HG03280 (cell line): Measurements from ENCODE around the gene SPAG7.
A peak's percentile ranks its signal among the peaks of the same experiment; 100 is the strongest.

Experiments used
- ATAC-seq: cut with Tn5 transposase; IDR thresholded peaks from one replicate; pipeline ENCODE4 v1.9.1; 2021; ENCODE audit warnings: mild to moderate bottlenecking, moderate library complexity; ENCODE audit not compliant: unreplicated experiment

SPAG7 gene

DNA sequence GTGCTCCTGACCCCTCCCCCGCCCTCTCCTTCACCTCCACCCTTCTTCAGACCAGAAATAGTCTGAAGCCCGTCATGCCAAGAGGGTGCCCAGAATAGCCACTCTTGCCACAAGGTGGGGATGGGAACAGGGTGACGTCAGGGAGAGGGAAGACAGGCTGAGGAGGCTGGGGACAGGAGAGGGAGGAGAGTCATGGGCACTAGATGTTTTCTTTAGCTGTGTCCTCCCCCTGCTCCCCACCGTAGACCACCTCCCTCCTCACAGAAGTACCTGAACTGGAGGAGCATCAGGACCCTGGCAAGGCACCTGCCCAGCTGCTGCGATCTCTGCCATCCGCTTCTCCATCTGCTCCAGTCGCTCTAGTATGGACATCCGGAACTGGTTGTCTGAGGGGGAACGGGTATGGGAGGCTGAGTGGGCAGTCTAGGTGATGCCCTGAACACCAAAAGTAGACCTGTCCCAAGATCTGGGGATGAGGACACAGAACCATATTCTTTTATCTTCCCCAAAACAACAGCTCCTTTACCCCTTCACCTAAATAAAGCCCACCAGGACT lies 6.6 kb upstream of the SPAG7 start:
- no peak for ATAC-seq

DNA sequence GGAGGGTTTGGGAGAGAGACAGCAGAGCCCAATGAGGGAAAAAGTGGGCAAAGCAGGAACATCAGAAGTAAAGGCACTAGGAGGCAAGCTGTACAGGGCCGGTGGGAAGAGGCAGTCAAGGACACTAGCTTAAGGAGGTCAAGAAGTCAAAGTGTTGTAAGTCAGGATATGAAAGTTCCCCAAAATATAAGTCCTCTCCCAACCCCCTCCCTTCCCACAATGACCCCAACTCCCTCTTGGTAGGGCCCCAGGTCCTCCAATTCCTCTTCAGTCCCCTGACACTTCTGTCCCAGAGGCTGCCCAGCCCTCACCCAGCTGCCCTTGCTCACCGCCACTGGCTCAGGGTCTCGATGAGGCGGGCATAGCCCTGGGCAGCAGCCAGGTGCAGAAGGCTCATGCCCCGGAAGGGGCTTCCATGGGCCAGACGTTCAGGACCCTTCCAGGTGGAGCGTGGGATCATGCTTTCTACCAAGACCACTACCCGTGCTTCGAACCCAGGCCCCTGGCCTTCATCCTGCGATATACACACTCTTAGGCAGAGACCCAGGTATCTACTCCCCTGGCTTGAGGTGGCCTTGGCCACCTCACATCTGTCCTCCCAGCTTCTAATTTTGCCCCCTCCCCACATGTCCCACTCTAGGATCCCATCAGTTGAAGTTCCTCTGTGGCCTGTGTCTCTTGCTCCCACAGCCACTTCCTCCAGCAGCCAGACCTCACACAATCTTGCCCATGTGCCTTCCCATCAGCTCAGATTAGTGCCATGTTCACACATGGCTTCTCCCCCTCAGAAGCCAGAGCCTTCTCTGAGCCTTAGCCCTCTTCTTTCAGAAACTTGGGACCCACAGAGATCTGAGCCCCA lies 5.9 kb upstream of the SPAG7 start:
- no peak for ATAC-seq

DNA sequence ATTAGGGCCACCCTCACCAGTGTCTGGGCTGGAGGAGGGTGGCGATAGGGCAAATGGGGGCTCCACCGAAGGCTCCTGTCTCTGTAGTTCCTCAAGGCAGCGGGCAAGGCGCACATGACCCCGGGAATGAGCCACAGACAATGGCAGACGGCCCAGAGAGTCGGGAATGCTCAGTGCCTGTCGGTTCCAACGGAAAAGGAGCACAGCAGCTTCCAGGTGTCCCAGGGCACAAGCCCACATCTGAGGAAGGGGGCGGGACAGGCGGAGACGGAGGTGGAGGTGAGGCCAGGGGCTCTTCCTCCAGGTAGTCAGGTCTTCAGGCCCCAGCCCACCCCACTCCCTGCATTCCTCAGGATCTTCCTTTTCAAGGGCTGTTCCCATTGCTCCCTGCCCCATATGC lies 5.1 kb upstream of the SPAG7 start:
- no peak for ATAC-seq

DNA sequence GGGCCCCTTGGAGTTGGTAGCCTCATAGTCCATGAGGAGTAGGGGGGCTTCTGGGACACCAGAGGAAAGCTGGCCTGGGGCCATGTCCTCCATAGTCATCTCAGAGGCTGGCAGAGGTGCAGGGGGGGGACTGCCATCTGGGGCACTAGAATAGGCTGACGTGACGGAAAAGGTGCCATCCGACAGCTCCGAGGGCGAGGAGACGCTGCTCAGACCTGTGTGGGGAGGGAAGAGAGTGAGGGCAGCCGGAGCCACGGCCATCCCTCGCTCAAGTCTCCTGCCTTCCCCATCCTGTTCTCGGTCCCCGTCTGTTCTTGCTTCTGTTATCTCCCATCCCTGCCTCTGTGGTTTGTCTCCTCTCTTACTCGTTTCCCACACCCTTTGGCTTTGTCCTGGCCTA lies 4.7 kb upstream of the SPAG7 start:
- no peak for ATAC-seq

DNA sequence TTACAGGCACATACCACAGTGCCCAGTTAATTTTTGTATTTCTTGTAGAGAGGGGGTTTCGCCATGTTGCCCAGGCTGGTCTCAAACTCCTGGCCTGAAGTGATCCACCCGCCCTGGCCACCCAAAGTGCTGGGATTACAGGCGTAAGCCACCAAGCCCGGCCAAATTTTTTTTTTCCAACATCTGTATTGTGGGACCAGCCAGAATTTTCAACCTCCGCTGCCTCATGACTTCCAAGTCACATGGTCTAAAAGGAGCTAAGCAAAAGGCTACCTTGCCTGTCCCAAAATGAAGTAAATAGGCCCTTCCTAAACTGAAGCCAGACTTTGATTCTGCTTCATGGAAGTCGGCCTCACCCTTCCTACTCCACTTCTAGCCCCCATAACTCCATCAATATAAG lies 4.2 kb upstream of the SPAG7 start:
- ATAC-seq = no peak

DNA sequence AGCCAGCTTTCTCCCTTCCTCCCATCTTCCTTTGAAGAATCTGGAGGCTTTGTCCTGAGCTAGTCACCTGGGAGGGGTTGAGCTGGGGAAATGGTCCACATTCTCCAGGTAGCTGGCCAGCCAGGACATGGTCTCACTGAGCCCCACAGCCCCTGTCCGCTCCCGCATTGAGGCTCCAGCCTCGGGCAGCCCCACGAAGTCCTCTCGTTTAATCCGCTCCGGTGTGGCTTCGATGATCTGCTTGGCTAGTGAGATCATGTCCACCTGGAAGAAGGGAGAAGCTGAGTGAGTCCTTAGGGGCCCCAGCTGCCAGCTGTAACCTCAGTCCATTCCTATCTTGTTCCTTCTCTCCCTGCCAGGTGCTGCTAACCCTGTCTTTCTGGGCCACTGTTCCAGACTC lies 2.7 kb upstream of the SPAG7 start:
- ATAC-seq = no peak

DNA sequence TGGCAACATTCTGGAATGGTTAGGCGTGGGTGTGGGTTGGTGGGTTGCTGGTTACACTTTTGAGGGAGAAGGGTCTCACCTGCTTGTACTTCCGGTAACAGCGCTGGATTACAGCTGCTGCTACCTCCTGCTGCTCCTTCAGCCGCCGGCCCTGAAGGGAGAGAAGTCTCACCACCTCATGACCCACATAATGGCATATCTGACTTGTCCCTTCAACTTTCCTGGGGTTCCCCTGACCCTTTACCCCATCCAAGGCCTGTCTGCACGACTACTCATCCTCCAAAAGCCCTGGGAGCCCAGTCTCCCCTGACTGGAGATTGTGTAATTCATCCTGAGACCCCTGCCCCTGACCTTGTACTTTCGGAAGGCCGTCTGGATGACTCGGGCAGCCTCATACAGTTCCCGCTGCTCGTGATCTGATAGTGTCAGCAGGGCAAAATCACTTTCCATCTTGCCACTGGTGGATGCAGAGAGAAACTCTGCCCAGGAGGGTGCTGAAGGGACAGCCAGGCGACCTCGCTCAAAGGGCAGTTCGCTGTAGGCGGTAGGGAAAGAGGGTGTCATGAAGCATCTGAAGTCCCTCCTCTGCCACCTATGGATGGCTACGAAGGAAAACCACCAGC lies 2.0 kb upstream of the SPAG7 start:
- no peak for ATAC-seq

DNA sequence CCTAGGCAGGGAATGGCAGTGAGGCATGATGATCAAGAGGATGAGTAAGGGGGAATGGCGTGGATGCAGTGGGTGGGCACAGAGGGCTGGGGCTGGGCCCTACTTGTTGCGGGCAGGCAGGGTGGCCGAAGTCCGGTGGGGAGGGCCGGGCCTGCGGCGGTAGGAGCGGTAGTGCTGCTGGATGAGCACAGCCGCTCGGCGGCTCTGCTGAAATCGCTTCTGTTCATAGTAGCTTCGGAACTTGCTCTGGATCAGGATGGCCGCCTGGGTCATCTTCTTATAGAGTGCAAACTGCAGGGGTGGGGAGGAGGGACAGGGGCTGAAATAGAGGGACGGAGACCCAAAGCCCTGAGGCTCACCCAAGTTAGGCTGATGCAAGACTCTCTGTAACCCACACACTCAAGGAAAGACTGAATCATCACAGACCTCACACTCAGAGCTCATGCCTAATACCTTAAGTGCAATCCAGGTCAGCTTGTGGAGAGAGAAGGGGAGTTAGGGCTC lies 1.5 kb upstream of the SPAG7 start:
- no peak for ATAC-seq

DNA sequence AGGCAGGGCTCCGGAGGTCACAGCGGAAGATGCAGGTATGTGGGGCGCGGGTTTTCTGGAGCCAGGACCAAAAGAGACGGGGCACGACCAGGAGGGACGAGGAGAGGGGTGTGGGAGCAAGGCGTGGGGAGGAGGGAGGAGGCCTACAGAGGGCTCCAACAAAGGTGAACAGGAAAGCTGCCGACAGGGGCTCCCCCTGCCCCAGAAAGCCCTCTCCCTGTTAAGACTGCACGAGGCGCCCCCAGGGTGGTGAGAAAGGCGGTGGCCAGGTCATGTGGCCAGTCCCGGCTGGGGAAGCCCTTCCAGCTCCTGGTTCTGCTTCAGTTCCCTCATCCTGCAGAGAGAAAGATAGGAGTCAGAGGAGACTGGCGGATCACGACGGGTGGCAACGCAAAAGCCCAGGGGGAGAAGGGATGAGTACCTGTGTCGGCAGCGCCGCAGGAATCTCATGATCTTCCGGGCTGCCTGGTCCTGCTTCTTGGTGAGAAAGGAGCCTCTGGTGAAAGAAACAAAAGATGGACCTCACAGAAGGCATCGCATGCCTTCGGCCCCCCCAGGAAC lies 949 bp upstream of the SPAG7 start:
- no peak for ATAC-seq

DNA sequence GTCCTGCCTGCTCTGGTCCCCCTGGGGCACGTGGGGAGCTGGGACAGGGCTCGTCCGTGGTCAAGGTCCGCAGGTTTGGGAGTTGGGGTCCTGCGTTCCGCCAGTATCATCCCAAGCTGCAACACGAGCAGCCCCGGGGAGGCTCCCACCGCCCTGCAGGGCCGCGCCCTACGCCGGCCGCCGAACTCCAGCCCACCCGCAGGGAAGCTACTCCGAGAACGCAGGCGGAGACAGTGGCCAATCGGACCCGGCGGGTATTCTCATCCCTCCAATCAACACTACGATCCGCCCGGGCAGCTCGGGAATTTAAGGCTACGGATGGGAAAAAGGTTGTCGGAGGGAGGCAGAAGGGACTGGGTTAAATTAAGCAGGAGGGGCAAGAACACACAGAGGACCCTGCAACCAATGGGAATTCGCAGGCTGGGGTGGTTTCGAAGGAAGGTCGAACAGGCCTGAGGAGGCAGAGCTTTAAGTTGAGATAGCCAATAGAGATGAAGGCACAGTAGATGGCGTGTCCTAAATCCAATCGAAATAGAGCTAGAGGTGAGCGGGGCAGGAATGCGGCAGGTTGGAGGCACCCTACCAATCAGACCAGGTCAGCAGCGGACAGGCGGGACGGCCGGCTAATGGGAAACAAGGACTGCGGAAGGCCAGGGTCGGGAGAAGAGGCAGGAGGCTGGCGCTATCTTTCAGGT lies 626 bp downstream of the SPAG7 start:
- ATAC-seq = peak; percentile 77

DNA sequence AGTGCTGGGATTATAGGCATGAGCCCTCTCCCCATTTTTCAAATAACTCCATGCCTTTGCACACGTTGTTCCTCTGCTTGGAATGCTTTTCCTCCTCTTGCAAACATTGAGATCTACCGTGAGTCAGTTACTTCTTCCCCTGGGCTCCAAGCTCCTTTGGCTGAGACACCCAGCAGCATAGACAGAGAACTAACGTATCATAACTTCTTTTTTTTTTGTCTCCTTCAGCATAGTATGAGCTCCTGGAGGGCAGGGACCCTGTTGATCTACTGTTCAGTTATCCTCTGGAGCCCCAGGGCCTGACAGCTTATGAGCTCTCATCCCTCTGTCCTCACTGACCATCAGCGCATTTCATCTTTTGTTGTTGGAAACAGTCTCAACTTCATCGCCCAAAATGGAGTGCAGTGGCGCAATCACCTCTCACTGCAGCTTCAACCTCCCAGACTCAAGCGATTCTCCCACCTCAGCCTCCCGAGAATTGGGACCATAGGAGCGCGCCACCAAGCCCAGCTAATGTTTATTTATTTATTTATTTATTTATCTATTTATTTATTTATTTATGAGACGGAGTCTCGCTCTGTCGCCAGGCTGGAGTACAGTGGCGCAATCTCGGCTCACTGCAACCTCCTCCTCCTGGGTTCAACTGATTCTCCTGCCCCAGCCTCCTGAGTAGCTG lies 2.2 kb downstream of the SPAG7 start:
- ATAC-seq = no peak

DNA sequence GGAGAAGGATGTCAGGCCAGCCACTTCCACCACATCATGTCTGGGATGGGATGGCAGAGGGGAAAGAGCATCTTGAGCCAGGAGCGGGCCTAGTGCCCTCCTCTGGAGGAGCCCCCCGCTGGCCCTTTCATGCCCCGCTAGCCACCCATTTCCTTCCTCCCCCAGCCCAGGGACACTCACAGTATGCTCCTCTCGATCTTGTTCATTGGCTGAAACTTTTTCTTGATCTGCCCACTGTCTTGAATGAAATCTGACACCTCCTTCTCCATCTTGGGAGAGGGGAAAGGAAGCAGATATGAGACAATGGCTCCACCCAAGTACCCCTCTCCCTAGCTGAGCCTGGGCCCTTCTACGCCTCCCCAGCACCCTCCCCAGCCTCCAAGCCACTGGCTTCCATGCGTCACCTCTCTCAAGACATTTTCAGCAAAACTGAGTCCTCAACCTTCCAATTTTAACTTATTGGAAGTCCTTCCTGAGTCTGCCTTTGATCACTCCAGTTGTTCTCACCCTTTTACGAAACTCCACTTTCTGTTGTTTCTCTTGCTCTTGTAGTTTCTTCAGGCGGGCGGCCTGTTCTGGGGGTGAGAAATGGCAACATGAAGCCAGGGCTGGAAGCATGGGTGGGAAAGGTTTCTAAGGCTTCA lies 7.2 kb downstream of the SPAG7 start:
- no peak for ATAC-seq

DNA sequence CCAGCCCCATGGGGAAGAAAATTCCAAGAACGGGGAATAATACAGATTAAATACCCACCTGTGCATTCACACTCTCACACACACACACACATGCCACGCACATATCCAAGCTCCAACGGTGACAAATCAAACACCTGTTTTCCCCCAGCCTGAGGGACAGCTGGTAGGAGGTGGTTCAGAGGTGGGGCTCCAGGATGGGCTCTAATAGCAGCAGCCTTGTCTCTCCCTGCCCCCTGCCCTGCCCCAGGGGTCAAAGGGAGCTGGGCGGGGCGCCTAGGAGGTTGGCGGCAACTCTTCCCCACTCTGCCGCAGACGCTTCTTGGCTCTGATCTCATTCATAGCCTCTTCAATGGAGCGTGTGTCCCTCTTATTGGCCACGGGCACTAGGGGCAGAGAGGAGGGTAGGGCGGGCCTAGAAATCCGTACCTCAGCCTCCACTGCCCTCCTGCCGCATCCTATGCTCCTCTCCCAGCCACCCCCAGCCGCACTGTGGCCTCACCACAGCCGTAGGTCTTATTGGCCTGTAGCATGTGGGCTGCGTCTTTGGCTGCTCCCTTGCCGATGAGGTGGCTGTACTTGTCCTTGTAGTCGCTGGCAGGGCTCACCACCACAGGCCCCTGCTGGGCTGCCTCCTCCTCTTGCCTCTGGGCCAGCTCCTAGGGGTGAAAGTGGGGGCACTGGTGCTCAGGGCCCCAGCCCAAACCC lies 8.2 kb downstream of the SPAG7 start:
- ATAC-seq = no peak

DNA sequence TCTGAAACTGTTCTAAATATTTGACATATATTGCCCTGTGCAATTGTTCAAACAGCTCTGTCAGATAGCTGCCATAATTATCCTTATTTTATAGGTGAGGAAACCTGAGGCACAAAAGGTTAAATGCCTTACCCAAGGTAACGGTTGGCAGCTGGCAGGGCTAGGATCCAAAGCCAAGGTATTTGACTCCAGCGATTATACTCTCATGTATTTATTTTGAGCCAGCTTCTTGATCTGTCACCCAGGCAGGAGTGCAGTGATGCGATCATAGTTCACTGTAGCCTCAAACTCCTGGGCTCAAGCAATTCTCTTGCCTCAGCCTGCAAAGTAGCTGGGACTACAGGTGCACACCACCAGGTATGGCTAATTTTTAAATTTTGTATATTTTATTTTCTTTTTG lies 9.5 kb downstream of the SPAG7 start:
- no peak for ATAC-seq

DNA sequence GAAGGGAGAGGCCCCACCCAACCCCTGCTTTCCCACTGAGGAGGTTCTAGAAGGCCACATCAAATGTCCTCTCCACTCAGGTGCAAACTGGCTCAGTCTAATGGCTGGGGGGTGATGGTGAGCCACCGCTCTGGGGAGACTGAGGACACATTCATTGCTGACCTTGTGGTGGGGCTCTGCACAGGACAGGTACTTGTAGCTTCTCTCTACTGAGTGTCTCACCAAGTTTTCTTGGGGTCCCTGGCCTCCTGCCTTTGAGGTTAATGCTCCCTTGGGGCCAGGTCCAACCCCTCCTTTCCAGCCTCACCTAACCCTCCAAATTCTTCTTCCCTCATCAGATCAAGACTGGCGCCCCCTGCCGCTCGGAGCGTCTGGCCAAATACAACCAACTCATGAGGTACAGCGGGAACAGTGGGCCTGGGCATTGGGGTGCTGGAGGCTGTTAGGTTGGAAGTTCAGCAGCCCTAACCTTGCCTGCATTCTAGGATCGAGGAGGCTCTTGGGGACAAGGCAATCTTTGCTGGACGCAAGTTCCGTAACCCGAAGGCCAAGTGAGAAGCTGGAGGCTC lies 11.0 kb downstream of the SPAG7 start:
- ATAC-seq = no peak

DNA sequence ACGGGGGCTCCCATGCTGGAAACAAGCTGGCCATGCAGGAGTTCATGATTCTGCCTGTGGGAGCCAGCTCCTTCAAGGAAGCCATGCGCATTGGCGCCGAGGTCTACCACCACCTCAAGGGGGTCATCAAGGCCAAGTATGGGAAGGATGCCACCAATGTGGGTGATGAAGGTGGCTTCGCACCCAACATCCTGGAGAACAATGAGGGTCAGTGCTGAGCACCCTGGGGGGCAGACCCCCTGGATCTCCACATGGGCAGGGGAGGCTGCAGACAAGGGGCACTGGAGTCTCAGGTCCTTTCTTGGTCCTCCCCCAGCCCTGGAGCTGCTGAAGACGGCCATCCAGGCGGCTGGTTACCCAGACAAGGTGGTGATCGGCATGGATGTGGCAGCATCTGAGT lies 12.5 kb downstream of the SPAG7 start:
- no peak for ATAC-seq

DNA sequence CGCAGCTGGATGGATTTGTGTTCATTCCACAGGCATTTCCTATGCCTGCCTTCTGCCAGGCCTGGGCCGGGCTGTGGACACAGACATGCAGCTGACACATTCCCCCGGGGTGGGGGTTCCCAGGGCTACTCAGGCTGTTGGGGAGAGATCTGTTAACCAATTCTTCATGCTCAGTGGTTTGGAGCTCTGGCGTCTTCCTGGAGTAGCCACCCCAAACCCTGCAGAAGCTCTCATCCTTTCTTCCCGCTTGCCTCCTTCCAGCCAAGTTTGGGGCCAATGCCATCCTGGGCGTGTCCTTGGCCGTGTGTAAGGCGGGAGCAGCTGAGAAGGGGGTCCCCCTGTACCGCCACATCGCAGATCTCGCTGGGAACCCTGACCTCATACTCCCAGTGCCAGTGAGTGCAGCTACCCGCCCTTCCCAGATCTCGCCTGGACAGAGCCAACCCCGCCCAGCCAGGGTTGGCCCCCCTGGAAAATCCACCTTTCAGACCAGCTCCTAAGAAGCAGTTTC lies 14.1 kb downstream of the SPAG7 start:
- ATAC-seq = no peak

DNA sequence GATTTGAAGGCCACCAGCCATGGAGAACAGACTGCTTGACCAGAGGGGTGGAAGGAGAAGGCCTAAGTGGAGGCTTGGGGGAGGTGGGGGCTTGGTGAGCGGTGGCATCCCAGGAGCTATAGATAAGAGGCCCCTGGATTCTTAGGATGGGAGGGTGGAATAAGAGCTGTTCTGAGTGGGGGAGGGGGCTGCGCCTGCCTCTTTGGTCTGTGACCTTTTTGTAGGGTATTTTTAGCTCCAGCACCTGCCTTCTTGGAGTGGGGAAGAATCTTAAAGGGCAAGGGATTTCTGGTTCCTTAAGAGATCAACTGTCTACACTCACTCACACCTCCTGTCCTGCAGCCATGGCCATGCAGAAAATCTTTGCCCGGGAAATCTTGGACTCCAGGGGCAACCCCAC lies 16.1 kb downstream of the SPAG7 start:
- no peak for ATAC-seq

DNA sequence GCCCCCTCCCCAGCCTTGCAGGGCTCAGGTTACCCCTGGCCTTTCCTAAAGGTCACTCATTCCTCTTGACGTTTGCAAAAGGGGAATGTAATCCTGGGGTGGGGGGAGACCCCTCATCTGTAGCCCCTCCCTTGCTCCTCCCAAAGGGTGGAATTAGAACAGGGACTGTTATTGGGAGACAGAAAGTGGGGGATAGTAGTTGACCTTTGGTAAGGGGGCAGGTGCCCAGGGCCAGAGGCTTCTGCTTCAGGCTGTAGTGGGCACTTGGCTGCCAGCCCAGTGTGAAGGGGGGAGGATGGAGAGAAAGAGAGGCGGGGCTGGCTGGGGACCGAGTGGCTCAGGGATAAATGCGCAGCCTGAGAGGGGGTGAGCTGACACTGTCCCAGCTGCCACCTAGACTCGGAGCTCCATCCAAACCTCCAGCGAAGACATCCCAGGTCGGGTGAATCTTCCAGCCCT lies 16.8 kb downstream of the SPAG7 start, which contains the start of gene ENO3:
Gene ENO3, plus strand, starts transcription at position 374 of the 459 bp plus-strand sequence. CDS start 711 bp downstream, outside the sequence.
- ATAC-seq = no peak
